GM12874 (cell line): ENCODE measurements around the gene CLASP1.

ENCODE experiments used
- CTCF ChIP-seq: IDR thresholded peaks from 2 replicates; pipeline ENCODE4 v1.5.1; 2011; ENCODE audit warnings: low read depth, mild to moderate bottlenecking, control low read depth, low read length, moderate library complexity; ENCODE audit not compliant: insufficient read depth

The CLASP1 gene

GRCh38 chr2:121351521-121352318, 297.5 kb downstream of the CLASP1 start:
- no peak for TF ChIP-seq CTCF

- TF ChIP-seq CTCF, result no peak
These were observed 298.4 kb downstream of the CLASP1 start for GRCh38 chr2:121350890-121351289.

DNA sequence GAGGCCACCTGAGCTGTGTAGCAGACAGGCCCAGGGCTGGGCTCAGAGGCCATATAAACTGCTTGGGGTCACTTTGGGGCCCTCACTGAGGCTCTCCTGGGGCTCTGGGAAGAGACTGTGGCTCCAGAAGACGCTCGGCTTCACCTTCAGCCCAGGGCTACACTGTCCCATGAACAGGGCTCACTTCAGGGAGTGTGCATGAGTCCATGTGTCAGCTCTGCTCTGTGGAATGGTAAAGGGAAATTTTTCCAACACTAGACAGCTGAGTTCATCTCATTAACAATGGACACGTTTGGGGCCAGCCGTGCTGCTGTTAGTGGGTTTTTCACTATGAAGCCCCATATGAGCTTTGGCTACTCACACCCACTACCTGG, 298.9 kb downstream of the CLASP1 start:
- no peak for TF ChIP-seq CTCF

GRCh38 chr2:121349721-121350401, 299.4 kb downstream of the CLASP1 start:
- no peak for TF ChIP-seq CTCF

DNA sequence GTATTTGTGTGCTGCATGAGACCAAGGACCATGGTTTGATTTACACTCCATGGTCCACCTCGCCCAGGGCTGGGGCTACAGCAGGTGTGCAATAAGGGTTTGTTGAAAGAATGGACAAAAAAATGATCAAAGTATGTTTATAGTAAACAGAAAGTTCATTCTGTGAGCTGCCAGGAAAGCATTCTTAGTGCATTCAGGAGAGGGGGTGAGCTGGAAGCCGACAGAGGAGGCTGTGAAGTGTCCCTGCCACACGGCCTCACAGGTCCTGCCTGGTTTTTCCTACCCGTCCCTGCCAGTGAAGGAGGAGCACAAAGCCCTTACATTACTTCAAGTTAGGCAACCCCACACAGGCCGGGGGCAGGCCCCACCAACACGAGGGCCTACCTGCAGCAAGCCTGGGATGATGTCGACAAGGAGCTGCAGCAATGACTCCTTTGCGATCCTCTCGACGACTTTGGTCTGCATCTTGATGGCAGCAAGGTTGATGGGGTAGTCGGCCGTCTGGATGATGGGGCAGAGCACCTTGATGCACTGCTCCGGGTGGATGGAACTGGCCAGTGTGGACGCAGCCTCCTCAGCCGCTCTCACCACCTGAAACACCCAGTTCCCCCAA, 301.0 kb downstream of the CLASP1 start:
- no peak for TF ChIP-seq CTCF

DNA sequence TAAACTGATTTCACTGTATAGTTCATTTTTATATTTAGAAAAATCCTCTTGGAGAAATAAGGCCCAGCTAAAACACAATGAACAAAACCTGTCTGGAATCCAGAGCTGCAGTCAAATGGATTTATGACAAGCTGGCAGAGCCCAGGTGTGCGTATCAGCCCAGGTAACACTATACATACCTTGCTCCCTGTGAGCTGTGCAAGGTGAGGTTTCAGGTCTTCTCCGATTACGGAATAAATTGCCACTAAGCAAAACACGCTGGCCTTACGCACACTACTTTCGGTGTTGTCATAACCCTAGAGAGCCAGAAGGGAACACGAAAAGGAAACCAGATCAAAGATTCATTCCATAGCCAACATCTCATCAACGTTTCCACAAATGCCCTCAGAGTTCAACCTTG, 302.4 kb downstream of the CLASP1 start:
- no peak for TF ChIP-seq CTCF

- TF ChIP-seq CTCF, result no peak
These were observed 302.9 kb downstream of the CLASP1 start for GRCh38 chr2:121346407-121346806.
